ENCODE measurements around the gene PLCB1.

The PLCB1 gene

DNA sequence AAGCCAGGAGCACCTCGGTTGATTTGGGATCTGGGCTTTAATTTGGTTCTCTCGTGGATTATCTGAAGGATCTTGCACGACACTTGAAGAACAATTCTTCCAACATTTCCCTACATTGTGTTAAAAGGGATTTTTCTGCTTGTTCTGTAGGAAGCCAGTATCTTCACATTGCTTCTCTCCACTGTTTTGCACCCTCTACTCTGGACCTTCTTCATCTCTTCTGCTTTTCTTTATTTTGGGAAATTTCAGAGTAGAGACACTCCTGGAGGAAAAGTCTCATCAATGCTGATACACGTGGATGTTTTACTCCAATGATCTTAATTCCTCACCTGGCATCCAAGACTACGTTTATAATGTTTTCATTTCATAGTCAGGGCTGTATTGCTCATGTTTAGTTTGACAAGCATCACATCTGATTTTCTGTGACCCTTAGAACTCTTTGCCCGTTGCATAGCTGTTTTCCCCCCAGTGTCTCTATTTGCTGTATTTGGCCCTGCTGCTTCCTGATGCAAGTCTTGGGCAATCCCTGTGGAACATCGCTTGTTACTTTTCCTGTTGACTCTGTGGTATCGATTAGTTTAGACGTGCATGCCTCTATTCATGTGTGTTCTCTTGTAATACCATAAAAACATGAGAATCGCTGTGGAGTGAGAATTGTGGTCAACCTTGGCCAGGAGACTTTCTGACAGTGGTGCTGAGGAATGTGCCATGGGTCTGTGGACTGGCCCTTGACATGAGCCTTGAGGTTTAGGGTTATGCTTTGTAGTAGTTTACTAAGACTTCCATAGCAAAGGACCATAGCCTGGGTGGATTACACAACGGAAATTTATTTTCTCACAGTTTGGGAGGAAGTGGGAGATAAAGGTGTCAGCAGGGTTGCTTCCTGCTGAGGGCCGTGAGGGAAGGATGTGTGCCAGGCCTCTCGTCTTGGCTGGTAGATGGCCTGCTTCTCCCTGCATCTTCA, 12.5 kb downstream of the PLCB1 start:
- intact Hi-C loops (cut with DNase I; ENCODE audit: low total_unique reads), result no loop called here
- no peak overlapping the region for H3K27ac ChIP-seq
- TF ChIP-seq CTCF (IDR thresholded peaks at IDR 0.05), result no peak
- H3K4me1 ChIP-seq, result peaks cover 0 to 12% (median 2%) of the 10 kb centered on the region in 4 donors
- H3K36me3 ChIP-seq, result no peaks in the 10 kb centered on the region
- no peak overlapping the region for H3K4me3 ChIP-seq
- no peaks in the 10 kb centered on the region for H3K9me3 ChIP-seq
- H3K27me3 ChIP-seq, result no peaks in the 10 kb centered on the region
- no peak for DNase-seq

GRCh38 chr20:8145246-8146168, 13.4 kb downstream of the PLCB1 start:
- H3K4me1 ChIP-seq, result peaks cover 0 to 16% (median 3%) of the 10 kb centered on the region in 4 donors
- DNase-seq, result no peak
- no peaks in the 10 kb centered on the region for H3K9me3 ChIP-seq
- no peaks in the 10 kb centered on the region for H3K36me3 ChIP-seq
- H3K27ac ChIP-seq, result no peak overlapping the region
- no peak overlapping the region for H3K4me3 ChIP-seq
- intact Hi-C loops (cut with DNase I; ENCODE audit: low total_unique reads), result no loop called here
- TF ChIP-seq CTCF (IDR thresholded peaks at IDR 0.05), result no peak
- H3K27me3 ChIP-seq, result no peaks in the 10 kb centered on the region

- H3K27ac ChIP-seq, result no peak overlapping the region
- TF ChIP-seq CTCF (IDR thresholded peaks at IDR 0.05), result no peak
Observed at GRCh38 chr20:8147476-8147875, 15.4 kb downstream of the PLCB1 start.

DNA sequence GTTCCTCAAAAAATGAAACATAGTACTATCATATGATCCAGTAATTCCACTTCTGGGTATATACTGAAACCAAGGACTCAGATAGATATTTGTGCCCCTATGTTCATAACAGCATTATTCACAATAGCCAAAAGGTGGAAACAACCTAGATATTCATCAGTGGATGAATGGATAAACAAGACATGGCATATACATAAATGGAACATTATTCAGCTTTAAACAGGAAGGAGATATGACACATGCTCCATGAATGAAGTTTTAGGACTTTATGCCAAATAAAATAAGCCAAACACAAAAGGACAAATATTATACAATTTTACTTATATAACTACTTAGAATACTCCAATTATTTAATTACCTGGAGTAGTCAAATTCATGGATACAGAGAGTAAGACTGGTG, 16.4 kb downstream of the PLCB1 start:
- Histone ChIP-seq H3K9me3 (no peaks in the 10 kb centered on the region), H3K27ac (no peak overlapping the region), H3K36me3 (no peaks in the 10 kb centered on the region), H3K4me1 (peaks cover 0 to 43% (median 12%) of the 10 kb centered on the region in 4 donors), H3K27me3 (no peaks in the 10 kb centered on the region), H3K4me3 (no peak overlapping the region)
- TF ChIP-seq CTCF (IDR thresholded peaks at IDR 0.05), result no peak
- intact Hi-C loops (cut with DNase I; ENCODE audit: low total_unique reads), result no loop called here
- DNase-seq, result no peak

More at GRCh38 chr20:8147476-8147875, 15.4 kb downstream of the PLCB1 start:
- H3K4me1 ChIP-seq, result peaks cover 0 to 34% (median 6%) of the 10 kb centered on the region in 4 donors
- no peaks in the 10 kb centered on the region for H3K27me3 ChIP-seq
- H3K4me3 ChIP-seq, result no peak overlapping the region
- no peak for DNase-seq
- intact Hi-C loops (cut with DNase I; ENCODE audit: low total_unique reads), result no loop called here
- no peaks in the 10 kb centered on the region for H3K9me3 ChIP-seq
- H3K36me3 ChIP-seq, result no peaks in the 10 kb centered on the region

DNA sequence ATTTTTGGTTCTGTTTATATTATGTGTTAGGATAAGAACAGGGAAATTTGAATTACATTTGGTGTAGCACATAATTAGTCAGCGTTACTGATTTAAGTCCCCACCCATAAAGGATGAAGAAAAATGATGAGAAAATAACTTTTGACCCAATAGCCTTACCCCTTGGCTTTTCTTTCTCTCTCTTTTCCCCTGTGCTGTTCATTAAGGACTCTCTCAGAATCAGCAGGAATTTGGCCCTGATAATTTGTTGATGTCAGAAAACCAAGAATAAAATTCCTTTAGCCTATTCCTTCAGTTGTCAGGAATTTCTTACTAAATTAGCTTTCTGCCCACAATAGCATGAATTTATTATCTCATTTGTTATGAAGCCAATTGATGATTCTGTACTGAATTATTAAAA, 18.5 kb downstream of the PLCB1 start:
- intact Hi-C loops (cut with DNase I; ENCODE audit: low total_unique reads), result no loop called here
- Histone ChIP-seq H3K27me3 (no peaks in the 10 kb centered on the region), H3K4me3 (no peak overlapping the region), H3K36me3 (no peaks in the 10 kb centered on the region), H3K4me1 (peaks cover 0 to 52% (median 13%) of the 10 kb centered on the region in 4 donors), H3K27ac (no peak overlapping the region), H3K9me3 (no peaks in the 10 kb centered on the region)
- no peak for TF ChIP-seq CTCF (IDR thresholded peaks at IDR 0.05)
- no peak for DNase-seq
